OCI-LY7 (cell line): ENCODE data around the gene INPP5A. TPM values are rescaled to one million over a fixed set of nuclear protein-coding genes. Genes with fewer than 3 reads are reported as not detected.

ENCODE experiments used
- BruUV-seq: library from RNA; stranded (reverse); fragments of 400-500 nt; replicated peaks from 2 replicates; lab custom pipeline; 2021; lab: Mats Ljungman, UMichigan
- CTCF ChIA-PET: fragments of 300-600 bp; sonication (Branson Sonifier 250); formaldehyde crosslinking; loops from one replicate; lab custom pipeline; 2022; ENCODE audit warnings: antibody characterized with exemption; ENCODE audit not compliant: unreplicated experiment; lab: Charles Lee
- POLR2A ChIA-PET: fragments of 300-600 bp; sonication (Branson Sonifier 250); formaldehyde crosslinking; loops from one replicate; lab custom pipeline; 2022; ENCODE audit warnings: antibody characterized with exemption; lab: Charles Lee
- DNase-seq: peaks from one replicate; pipeline ENCODE4 v3.0.0-alpha.2; 2015; ENCODE audit warnings: low spot score
- H2AFZ ChIP-seq: fragments of 200-600 bp; sonication (generic), shearing (Covaris generic); 2 replicates; pipeline ENCODE4 v1.6.1; 2014; ENCODE audit warnings: mild to moderate bottlenecking, antibody characterized with exemption, low read length, moderate library complexity
- H3K27ac ChIP-seq: fragments of 200-600 bp; sonication (generic); 2 replicates; pipeline ENCODE4 v1.5.1; 2014; ENCODE audit warnings: mixed run types, low read depth, mild to moderate bottlenecking, moderate library complexity, low read length, inconsistent platforms; ENCODE audit not compliant: poor library complexity, severe bottlenecking
- H3K36me3 ChIP-seq: fragments of 200-600 bp; sonication (generic); 2 replicates; pipeline ENCODE4 v1.6.1; 2014; ENCODE audit warnings: mild to moderate bottlenecking, antibody characterized with exemption, low read length, moderate library complexity, mixed read lengths; ENCODE audit not compliant: insufficient read depth
- H3K4me1 ChIP-seq: fragments of 200-600 bp; sonication (generic); 2 replicates; pipeline ENCODE4 v1.5.1; 2014; ENCODE audit warnings: mild to moderate bottlenecking, low read length; ENCODE audit not compliant: insufficient read depth, poor library complexity, severe bottlenecking
- H3K4me2 ChIP-seq: fragments of 200-600 bp; sonication (generic); 2 replicates; pipeline ENCODE4 v1.6.1; 2014; ENCODE audit warnings: mild to moderate bottlenecking, low read length
- H3K4me3 ChIP-seq: fragments of 200-600 bp; sonication (generic); 2 replicates; pipeline ENCODE4 v1.5.1; 2014; ENCODE audit warnings: mild to moderate bottlenecking, low read depth, low read length; ENCODE audit not compliant: poor library complexity, severe bottlenecking
- H3K79me2 ChIP-seq: fragments of 200-600 bp; sonication (generic); 2 replicates; pipeline ENCODE4 v1.6.1; 2016; ENCODE audit warnings: low read depth, mild to moderate bottlenecking, low read length, moderate library complexity, mixed read lengths; ENCODE audit not compliant: insufficient read depth
- H3K9me2 ChIP-seq: fragments of 200-600 bp; sonication (generic); 2 replicates; pipeline ENCODE4 v1.6.1; 2016; ENCODE audit warnings: mild to moderate bottlenecking, low read length, mixed read lengths; ENCODE audit not compliant: insufficient read depth
- H3K9me3 ChIP-seq: fragments of 200-600 bp; sonication (generic); 2 replicates; pipeline ENCODE4 v1.6.1; 2014; ENCODE audit warnings: mild to moderate bottlenecking, mixed run types, low read length, mixed read lengths
- H4K20me1 ChIP-seq: fragments of 200-600 bp; sonication (generic); 2 replicates; pipeline ENCODE4 v1.6.1; 2014; ENCODE audit warnings: mild to moderate bottlenecking, antibody characterized with exemption, low read length, moderate library complexity, mixed read lengths; ENCODE audit not compliant: insufficient read depth
- CTCF ChIP-seq: fragments of 200-600 bp; sonication (generic); conservative IDR thresholded peaks from 2 replicates; pipeline ENCODE4 v1.5.1; 2014; ENCODE audit warnings: mild to moderate bottlenecking, antibody characterized with exemption, low read length, moderate library complexity, mixed read lengths
- EZH2phosphoT487 ChIP-seq: fragments of 200-600 bp; sonication (generic); IDR thresholded peaks from 2 replicates; pipeline ENCODE4 v1.6.1; 2018; ENCODE audit warnings: low read depth, borderline replicate concordance, mild to moderate bottlenecking, mixed run types, antibody characterized with exemption, low read length, moderate library complexity, mixed read lengths
- intact Hi-C: fragments of 100-400 bp; cut with micrococcal nuclease; formaldehyde crosslinking; loops from one replicate; pipeline ENCODE4 v1.10.0; 2022; ENCODE audit not compliant: unreplicated experiment
- total RNA-seq, 2 experiments: library from RNA; depleted of rRNA in 1 of 2; stranded (reverse); fragments of >200 nt in 1 of 2; shearing (Covaris generic) in 1 of 2; gene quantifications; 2 replicates each; pipeline ENCODE4 v1.2.3, GENCODE V29; 2014 to 2022

INPP5A gene
- total RNA-seq, 2 experiments from 2014 or later, result 14.5 to 18.4 TPM

GRCh38 chr10:132612571-132613504 is 75.3 kb downstream of the INPP5A start:
- CTCF ChIA-PET, result no interaction called here

GRCh38 chr10:132613566-132614348 is 76.2 kb downstream of the INPP5A start:
- no peaks in the 10 kb centered on the region for H4K20me1 ChIP-seq
- H3K9me2 ChIP-seq, result no peaks in the 10 kb centered on the region
- no peak for DNase-seq
- no peaks in the 10 kb centered on the region for H3K9me3 ChIP-seq
- BruUV-seq, result no TSS peak
- no peaks in the 10 kb centered on the region for H3K36me3 ChIP-seq
- no peak overlapping the region for H2AFZ ChIP-seq
- no peak overlapping the region for H3K27ac ChIP-seq
- H3K4me2 ChIP-seq, result no peak overlapping the region
- no peaks in the 10 kb centered on the region for H3K79me2 ChIP-seq
- intact Hi-C loops, result no loop called here
- CTCF ChIA-PET, result no interaction called here
- H3K4me1 ChIP-seq, result no peaks in the 10 kb centered on the region
- POLR2A ChIA-PET, result no interaction called here
- H3K4me3 ChIP-seq, result no peak overlapping the region
- TF ChIP-seq CTCF, result no peak
- no peak for TF ChIP-seq EZH2phosphoT487

More at GRCh38 chr10:132612571-132613504, 75.3 kb downstream of the INPP5A start:
- no peaks in the 10 kb centered on the region for H4K20me1 ChIP-seq
- no peak overlapping the region for H3K27ac ChIP-seq
- TF ChIP-seq EZH2phosphoT487, result no peak
- TF ChIP-seq CTCF, result no peak
- no peaks in the 10 kb centered on the region for H3K79me2 ChIP-seq
- no peaks in the 10 kb centered on the region for H3K9me3 ChIP-seq
- no TSS peak for BruUV-seq
- H3K4me1 ChIP-seq, result no peaks in the 10 kb centered on the region
- POLR2A ChIA-PET, result no interaction called here
- intact Hi-C loops, result no loop called here
- no peaks in the 10 kb centered on the region for H3K36me3 ChIP-seq
- no peak overlapping the region for H3K4me3 ChIP-seq
- no peak overlapping the region for H3K4me2 ChIP-seq
- H2AFZ ChIP-seq, result no peak overlapping the region
- no peak for DNase-seq
- no peaks in the 10 kb centered on the region for H3K9me2 ChIP-seq
